HCT116 (cell line): ENCODE results near the gene RAB5IF. TPM values are rescaled to one million over a fixed set of nuclear protein-coding genes. Genes with fewer than 3 reads are reported as not detected.
A peak's percentile ranks its signal among the peaks of the same experiment; 100 is the strongest.

Experiments used
- ATAC-seq: fragments of 200-7000 bp; cut with Tn5 transposase; 2 replicates; pipeline ENCODE4 v1.9.1; 2020; ENCODE audit warnings: mild to moderate bottlenecking, moderate library complexity
- BruUV-seq: library from RNA; stranded (reverse); fragments of 400-500 nt; replicated peaks from 2 replicates; lab custom pipeline; 2021; lab: Mats Ljungman, UMichigan
- CTCF ChIA-PET: fragments of 300-600 bp; sonication (Branson Sonifier 250); formaldehyde crosslinking; loops from one replicate; lab custom pipeline; 2021; ENCODE audit warnings: antibody characterized with exemption; lab: Charles Lee
- POLR2A ChIA-PET: fragments of 300-600, 350-600 bp; sonication (Branson Sonifier 250); formaldehyde crosslinking; loops from one replicate; lab custom pipeline; 2021; ENCODE audit warnings: antibody characterized with exemption; lab: Charles Lee
- RAD21 ChIA-PET, 2 experiments: fragments of 300-600 bp; sonication (Branson Sonifier 250); formaldehyde crosslinking; loops; one replicate each; lab custom pipeline; 2023; ENCODE audit warnings: low total read pairs in 2 of 2; ENCODE audit not compliant: uncharacterized antibody in 2 of 2, unreplicated experiment in 2 of 2, low non-redundant PET in 1 of 2; lab: Charles Lee
- DNase-seq: peaks from one replicate; pipeline ENCODE4 v3.0.0-alpha.2; 2010; ENCODE audit warnings: low read depth, low spot score
- H2AFZ ChIP-seq: fragments of 200-600 bp; shearing (Covaris generic), sonication (generic); 2 replicates; pipeline ENCODE4 v1.6.1; 2017; ENCODE audit warnings: low read depth, mixed run types, mixed read lengths, antibody characterized with exemption, low read length; ENCODE audit not compliant: poor library complexity, severe bottlenecking
- H3K27ac ChIP-seq: 2 replicates; pipeline ENCODE4 v1.5.1; 2012; ENCODE audit warnings: low read depth, low read length
- H3K27me3 ChIP-seq: fragments of 200-600 bp; sonication (generic); 2 replicates; pipeline ENCODE4 v1.6.1; 2016; ENCODE audit warnings: mixed run types, low read length, mixed read lengths; ENCODE audit not compliant: insufficient read depth
- H3K36me3 ChIP-seq, 2 experiments: fragments of 200-500 bp in 1 of 2; fragments of 200-600 bp in 1 of 2; sonication (Bioruptor generic) in 1 of 2; sonication (generic) in 1 of 2; 2 replicates each; pipeline versions ENCODE4 v1.5.1 to v1.6.1; 2014 to 2016; ENCODE audit warnings: low read length in 2 of 2, inconsistent platforms in 1 of 2, mixed read lengths in 1 of 2, mixed run types in 1 of 2; ENCODE audit not compliant: insufficient read depth in 2 of 2, control insufficient read depth in 1 of 2
- H3K4me1 ChIP-seq, 2 experiments: fragments of 200-600 bp in 1 of 2; sonication (generic) in 1 of 2; 2 replicates each; pipeline versions ENCODE4 v1.5.1 to v1.6.1; 2012 to 2017; ENCODE audit warnings: low read length in 2 of 2, inconsistent platforms in 1 of 2, mild to moderate bottlenecking in 1 of 2, mixed read lengths in 1 of 2, mixed run types in 1 of 2, moderate library complexity in 1 of 2; ENCODE audit not compliant: insufficient read depth in 2 of 2, control insufficient read depth in 1 of 2
- H3K4me2 ChIP-seq: fragments of 200-600 bp; sonication (generic); 2 replicates; pipeline ENCODE4 v1.6.1; 2017; ENCODE audit warnings: mixed run types, low read length, mixed read lengths
- H3K4me3 ChIP-seq, 2 experiments: fragments of 200-600 bp in 1 of 2; sonication (generic) in 1 of 2; replicated peaks in 1 of 2; 2 replicates each; pipeline ENCODE4 v1.5.1; 2011 to 2016; ENCODE audit warnings: low read length in 2 of 2, control low read depth in 1 of 2, low read depth in 1 of 2, mild to moderate bottlenecking in 1 of 2, mixed read lengths in 1 of 2, mixed run types in 1 of 2
- H3K79me2 ChIP-seq: fragments of 200-600 bp; sonication (generic); 2 replicates; pipeline ENCODE4 v1.6.1; 2017; ENCODE audit warnings: mild to moderate bottlenecking, mixed run types, low read length, moderate library complexity, mixed read lengths; ENCODE audit not compliant: insufficient read depth
- H3K9ac ChIP-seq: fragments of 200-600 bp; sonication (generic); 2 replicates; pipeline ENCODE4 v1.6.1; 2016; ENCODE audit warnings: low read length, mixed read lengths
- H3K9me2 ChIP-seq: fragments of 200-600 bp; sonication (generic), shearing (Covaris generic); 2 replicates; pipeline ENCODE4 v1.6.1; 2017; ENCODE audit warnings: mixed run types, mild to moderate bottlenecking, moderate library complexity; ENCODE audit not compliant: insufficient read depth
- H3K9me3 ChIP-seq, 2 experiments: fragments of 200-500 bp in 1 of 2; fragments of 200-600 bp in 1 of 2; sonication (Bioruptor generic) in 1 of 2; sonication (generic) in 1 of 2; 2 replicates each; pipeline ENCODE4 v1.6.1; 2014 to 2017; ENCODE audit warnings: low read length in 2 of 2, mixed read lengths in 2 of 2, inconsistent platforms in 1 of 2, low read depth in 1 of 2, mild to moderate bottlenecking in 1 of 2, mixed run types in 1 of 2, moderate library complexity in 1 of 2; ENCODE audit not compliant: control insufficient read depth in 1 of 2, insufficient read depth in 1 of 2
- H4K20me1 ChIP-seq: fragments of 200-600 bp; sonication (generic), shearing (Covaris generic); 2 replicates; pipeline ENCODE4 v1.6.1; 2017; ENCODE audit warnings: mixed run types, mild to moderate bottlenecking, moderate library complexity; ENCODE audit not compliant: insufficient read depth
- ATF3 ChIP-seq: IDR thresholded peaks from 2 replicates; pipeline ENCODE4 v1.6.1; 2012
- CBX3 ChIP-seq: IDR thresholded peaks from 2 replicates; pipeline ENCODE4 v1.6.1; 2012; ENCODE audit warnings: low read depth
- CEBPB ChIP-seq: IDR thresholded peaks from 2 replicates; pipeline ENCODE4 v1.6.1; 2012; ENCODE audit warnings: low read depth
- CTCF ChIP-seq, 3 experiments: fragments of 200-600 bp in 1 of 3; sonication (generic) in 1 of 3; IDR thresholded peaks in 2 of 3; conservative IDR thresholded peaks in 1 of 3; 2 replicates each; pipeline ENCODE4 v1.5.1; 2012 to 2017; ENCODE audit warnings: low read depth in 2 of 3, low read length in 2 of 3, antibody characterized with exemption in 1 of 3, borderline replicate concordance in 1 of 3, control low read depth in 1 of 3, mild to moderate bottlenecking in 1 of 3, mixed read lengths in 1 of 3, mixed run types in 1 of 3, moderate library complexity in 1 of 3; ENCODE audit not compliant: insufficient read depth in 1 of 3
- EGR1 ChIP-seq: IDR thresholded peaks from 2 replicates; pipeline ENCODE4 v1.6.1; 2012; ENCODE audit warnings: low read depth
- ELF1 ChIP-seq: IDR thresholded peaks from 2 replicates; pipeline ENCODE4 v1.6.1; 2012; ENCODE audit warnings: low read depth, borderline replicate concordance
- EZH2phosphoT487 ChIP-seq: fragments of 200-600 bp; IDR thresholded peaks from 2 replicates; pipeline ENCODE4 v1.6.1; 2018; ENCODE audit warnings: antibody characterized with exemption, borderline replicate concordance
- FOSL1 ChIP-seq: IDR thresholded peaks from 2 replicates; pipeline ENCODE4 v1.6.1; 2012; ENCODE audit warnings: low read depth
- MAX ChIP-seq: IDR thresholded peaks from 2 replicates; pipeline ENCODE4 v1.6.1; 2012
- POLR2A ChIP-seq: IDR thresholded peaks from 2 replicates; pipeline ENCODE4 v1.7.0; 2011; ENCODE audit warnings: borderline replicate concordance; ENCODE audit not compliant: insufficient read depth, insufficient read length; ENCODE audit errors: extremely low read depth
- RAD21 ChIP-seq: IDR thresholded peaks from 2 replicates; pipeline ENCODE4 v1.6.1; 2012; ENCODE audit warnings: low read depth, mild to moderate bottlenecking
- TCF7L2 ChIP-seq: IDR thresholded peaks from 2 replicates; pipeline ENCODE4 v1.7.0; 2011; ENCODE audit warnings: borderline replicate concordance, inconsistent platforms; ENCODE audit not compliant: insufficient read depth, insufficient read length; ENCODE audit errors: extremely low read depth
- ZBTB33 ChIP-seq: IDR thresholded peaks from 2 replicates; pipeline ENCODE4 v1.6.1; 2011; ENCODE audit warnings: mild to moderate bottlenecking, low read length, moderate library complexity; ENCODE audit not compliant: insufficient replicate concordance; ENCODE audit errors: extremely low read depth
- ZFX ChIP-seq: fragments of 450-650 bp; IDR thresholded peaks from 2 replicates; pipeline ENCODE4 v1.6.1; 2017
- ZNF274 ChIP-seq: fragments of 200-500 bp; sonication (Bioruptor generic); IDR thresholded peaks from 2 replicates; pipeline ENCODE4 v1.6.1; 2014; ENCODE audit warnings: mild to moderate bottlenecking, low read depth, low read length, inconsistent platforms
- intact Hi-C: fragments of 100-400 bp; cut with micrococcal nuclease; formaldehyde crosslinking; loops from 2 replicates; pipeline ENCODE4 v1.10.0; 2022
- total RNA-seq: library from RNA; stranded (reverse); gene quantifications from one replicate; pipeline ENCODE4 v1.2.1, GENCODE V29; 2021; ENCODE audit not compliant: unreplicated experiment

RAB5IF gene
- total RNA-seq, 1 experiment from 2014 or later: 82.9 TPM

- TF ChIP-seq POLR2A: no peak
- no peak for TF ChIP-seq CTCF (IDR thresholded peaks at IDR 0.05 in 2 of 3, conservative IDR thresholded peaks at IDR 0.05 in 1 of 3; ENCODE audit: borderline replicate concordance in 1 of 3, insufficient read depth in 1 of 3, low read depth in 2 of 3, low read length in 2 of 3)
- no peak for TF ChIP-seq ZNF274
- no peak for TF ChIP-seq FOSL1
- TF ChIP-seq ATF3: no peak
- no peak for TF ChIP-seq TCF7L2
- TF ChIP-seq CEBPB: no peak
- no peak for TF ChIP-seq CBX3
- no peak for TF ChIP-seq EZH2phosphoT487
- no peak for TF ChIP-seq ELF1
- TF ChIP-seq ZFX: no peak
- no peak for TF ChIP-seq EGR1
- TF ChIP-seq MAX: no peak
- TF ChIP-seq ZBTB33: no peak
- TF ChIP-seq RAD21: no peak
- Histone ChIP-seq H3K36me3 (no peaks in the 10 kb centered on the region), H3K27ac (peak overlapping the region; percentile 53; the same call in 1 of the 2 replicates), H3K4me2 (no peak overlapping the region), H2AFZ (no peak overlapping the region), H3K9me3 (no peaks in the 10 kb centered on the region), H3K4me1 (peaks cover 21 to 36% of the 10 kb centered on the region in 2 experiments), H3K79me2 (peaks cover 16% of the 10 kb centered on the region), H3K27me3 (no peaks in the 10 kb centered on the region), H3K4me3 (no peak overlapping the region), H3K9ac (no peak overlapping the region), H4K20me1 (no peaks in the 10 kb centered on the region), H3K9me2 (no peaks in the 10 kb centered on the region)
- BruUV-seq: no TSS peak
- RAD21 ChIA-PET: no interaction called here
- POLR2A ChIA-PET: interaction anchor here (0.8 to 1.1 kb wide), 2 partner anchors 33 kb away, joined by 3 to 4 read pairs; partner anchors contain the start of gene RAB5IF
- intact Hi-C loops: no loop called here
- ATAC-seq (no peak), DNase-seq (no peak)
- CTCF ChIA-PET: interaction anchor here (0.7 to 1.3 kb wide), 3 partner anchors 14 to 34 kb away, joined by 4 to 6 read pairs (median 5); partner anchors contain the start of gene RAB5IF
Observed at GRCh38 chr20:36571564-36572504, 33.7 kb upstream of the RAB5IF start.
